T-cell (primary cell): Measurements from ENCODE around the gene NYAP2. TPM values are rescaled to one million over a fixed set of nuclear protein-coding genes. Genes with fewer than 3 reads are reported as not detected.

ENCODE experiments used
- ATAC-seq, 4 experiments: fragments of 200-7000 bp in 3 of 4; fragments of 150-1000 bp in 1 of 4; cut with Tn5 transposase; replicated peaks in 1 of 4; 1 replicate in 3 of 4; 2 replicates in 1 of 4; pipeline ENCODE4 v1.10.0; 2021; ENCODE audit warnings: moderate library complexity in 3 of 4, mild to moderate bottlenecking in 2 of 4, moderate number of reproducible peaks in 1 of 4
- CTCF ChIA-PET, 2 donors: fragments of 300-600 bp; sonication (Branson Sonifier 250); formaldehyde crosslinking; loops; one replicate each; lab custom pipeline; 2022; ENCODE audit warnings: antibody characterized with exemption in 2 of 2; lab: Charles Lee
- POLR2A ChIA-PET, 2 donors: fragments of 300-600 bp; sonication (Branson Sonifier 250); formaldehyde crosslinking; loops; one replicate each; lab custom pipeline; 2022; ENCODE audit warnings: antibody characterized with exemption in 2 of 2; lab: Charles Lee
- DNase-seq, 35 experiments: peaks; one replicate each; pipeline versions ENCODE4 v3.0.0 to v3.0.0-alpha.2; 2013 to 2023
- H3K27ac ChIP-seq: one replicate; pipeline ENCODE4 v1.5.1; 2013; ENCODE audit warnings: low read length
- H3K27me3 ChIP-seq, 2 experiments: replicated peaks in 1 of 2; 1 replicate in 1 of 2; 2 replicates in 1 of 2; pipeline versions ENCODE4 v1.6.1 to v1.7.0; 2013; ENCODE audit warnings: low read length in 1 of 2, mixed read lengths in 1 of 2; ENCODE audit not compliant: control insufficient read depth in 2 of 2, insufficient read depth in 2 of 2; ENCODE audit errors: extremely low read depth in 1 of 2
- H3K36me3 ChIP-seq, 2 donors: 1 replicate in 1 of 2; 2 replicates in 1 of 2; pipeline versions ENCODE4 v1.6.1 to v1.7.0; 2013; ENCODE audit warnings: low read length in 1 of 2; ENCODE audit not compliant: control insufficient read depth in 2 of 2, insufficient read depth in 1 of 2; ENCODE audit errors: extremely low read depth in 1 of 2
- H3K4me1 ChIP-seq, 2 experiments: 1 replicate in 1 of 2; 2 replicates in 1 of 2; pipeline versions ENCODE4 v1.6.1 to v1.7.0; 2013; ENCODE audit warnings: low read length in 2 of 2, mixed read lengths in 1 of 2; ENCODE audit not compliant: insufficient read depth in 2 of 2, control insufficient read depth in 1 of 2; ENCODE audit errors: extremely low read depth in 1 of 2
- H3K4me3 ChIP-seq, 2 donors: 1 replicate in 1 of 2; 2 replicates in 1 of 2; pipeline versions ENCODE4 v1.5.1 to v1.7.0; 2013; ENCODE audit warnings: mild to moderate bottlenecking in 2 of 2, low read length in 1 of 2, moderate library complexity in 1 of 2; ENCODE audit not compliant: control insufficient read depth in 1 of 2; ENCODE audit errors: extremely low read depth in 1 of 2
- H3K9me3 ChIP-seq: 2 replicates; pipeline ENCODE4 v1.7.0; 2013
- H3K27ac Mint-ChIP-seq, 2 donors: one replicate each; pipeline ENCODE4 v1.8.0; 2020 to 2021; ENCODE audit warnings: mild to moderate bottlenecking in 2 of 2, mixed read lengths in 2 of 2
- H3K27me3 Mint-ChIP-seq, 2 donors: one replicate each; pipeline ENCODE4 v1.8.0; 2021 to 2022; ENCODE audit warnings: mixed read lengths in 2 of 2
- H3K36me3 Mint-ChIP-seq: one replicate; pipeline ENCODE4 v1.8.0; 2021; ENCODE audit warnings: mixed read lengths
- H3K4me1 Mint-ChIP-seq, 3 donors: one replicate each; pipeline ENCODE4 v1.8.0; 2020 to 2022; ENCODE audit warnings: mixed read lengths in 3 of 3, mild to moderate bottlenecking in 1 of 3
- H3K4me3 Mint-ChIP-seq, 3 donors: one replicate each; pipeline ENCODE4 v1.8.0; 2020 to 2022; ENCODE audit warnings: mild to moderate bottlenecking in 3 of 3, mixed read lengths in 3 of 3, moderate library complexity in 3 of 3
- H3K9me3 Mint-ChIP-seq, 3 donors: one replicate each; pipeline ENCODE4 v1.8.0; 2020 to 2022; ENCODE audit warnings: mixed read lengths in 3 of 3
- WGBS: methylation state at CpG from one replicate; pipeline ENCODE4 v1.1.5; 2013; ENCODE audit warnings: missing lambda C conversion rate; ENCODE audit not compliant: insufficient coverage; 5-methylcytosine and 5-hydroxymethylcytosine counted together
- total RNA-seq, 35 experiments: library from RNA in 6 of 35; stranded (reverse) in 6 of 35; fragments of 120-200 nt in 1 of 35; gene quantifications; one replicate each; pipeline versions ENCODE4 v1.2.1 to v1.2.4 and lab custom pipeline; 2013 to 2026

NYAP2 gene
- total RNA-seq, 5 donors from 2014 or later (not counting 1 experiment from before 2014, with no cell fraction given): 0.06 to 0.15 TPM; not detected in 3

DNA sequence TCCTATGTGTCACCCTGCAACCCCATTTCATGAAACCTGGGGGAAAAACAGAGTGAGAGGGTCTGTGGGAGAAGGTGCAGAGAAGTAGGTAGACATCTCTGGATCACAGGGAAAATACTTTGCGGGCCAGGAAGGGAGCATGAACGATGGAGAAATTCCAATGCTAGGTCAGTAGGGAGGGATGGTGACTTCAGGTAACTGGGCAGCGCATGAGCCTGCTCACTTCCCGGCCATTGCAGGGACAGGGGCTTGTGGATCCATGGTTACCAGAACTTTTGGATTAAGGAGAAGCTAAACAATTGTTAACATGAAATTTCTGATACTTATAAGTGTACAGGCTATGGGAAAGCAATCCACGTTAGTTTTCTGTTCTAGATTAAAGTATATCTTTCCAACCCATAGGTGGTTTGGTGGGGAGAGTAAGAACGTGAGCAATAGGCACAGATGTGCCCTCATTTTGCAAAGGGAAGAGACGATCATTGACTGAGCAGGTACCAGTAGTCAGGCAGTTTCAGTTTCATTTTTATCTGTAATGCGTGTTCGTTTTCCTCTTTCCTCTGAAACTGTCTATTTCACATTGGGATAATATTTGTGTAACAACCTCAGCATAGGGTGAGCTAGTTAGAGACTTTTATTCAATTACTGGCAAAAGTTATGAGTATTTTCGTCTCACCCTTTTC lies 65.0 kb downstream of the NYAP2 start:
- ChIA-PET CTCF (no interaction called here), POLR2A (no interaction called here)
- no peaks in the 10 kb centered on the region for H3K27me3 ChIP-seq
- WGBS: 94% methylated on average over 3 of the region's 10 CpGs
- no peaks in the 10 kb centered on the region for H3K36me3 Mint-ChIP-seq
- peaks cover 0 to 8% of the 10 kb centered on the region in 2 experiments for H3K4me1 ChIP-seq
- peak overlapping the region; percentile 77 to 84 (median 78) for H3K4me3 Mint-ChIP-seq
- H3K36me3 ChIP-seq: no peaks in the 10 kb centered on the region
- DNase-seq (peak in 1 of 35 experiments; percentile 48), ATAC-seq (peak; percentile 68 to 87 (median 76))
- peak overlapping the region; percentile 48 for H3K27ac ChIP-seq
- H3K27ac Mint-ChIP-seq: peak overlapping the region; percentile 84 to 93
- peak overlapping the region; percentile 35 to 39 for H3K4me3 ChIP-seq
- H3K9me3 ChIP-seq: no peaks in the 10 kb centered on the region
- H3K9me3 Mint-ChIP-seq: peaks cover 0 to 5% (median 0%) of the 10 kb centered on the region in 3 donors
- peaks cover 0 to 10% of the 10 kb centered on the region in 2 donors for H3K27me3 Mint-ChIP-seq
- peaks cover 11 to 36% (median 21%) of the 10 kb centered on the region in 3 donors for H3K4me1 Mint-ChIP-seq

GRCh38 chr2:225465827-225466226 lies 66.3 kb downstream of the NYAP2 start:
- Histone ChIP-seq H3K36me3 (no peaks in the 10 kb centered on the region), H3K4me1 (peaks cover 0 to 8% of the 10 kb centered on the region in 2 experiments), H3K4me3 (no peak overlapping the region), H3K9me3 (no peaks in the 10 kb centered on the region), H3K27ac (no peak overlapping the region), H3K27me3 (no peaks in the 10 kb centered on the region)
- WGBS: 100% methylated on average over 3 of the region's 4 CpGs
- CTCF ChIA-PET: no interaction called here
- Mint-ChIP-seq H3K4me1 (peaks cover 11 to 36% (median 21%) of the 10 kb centered on the region in 3 donors), H3K27ac (peak overlapping the region in 1 of 2 donors; percentile 24), H3K36me3 (no peaks in the 10 kb centered on the region), H3K9me3 (peaks cover 0 to 5% (median 0%) of the 10 kb centered on the region in 3 donors), H3K4me3 (no peak overlapping the region), H3K27me3 (no peaks in the 10 kb centered on the region)
- DNase-seq (no peak), ATAC-seq (no peak)
- POLR2A ChIA-PET: no interaction called here

DNA sequence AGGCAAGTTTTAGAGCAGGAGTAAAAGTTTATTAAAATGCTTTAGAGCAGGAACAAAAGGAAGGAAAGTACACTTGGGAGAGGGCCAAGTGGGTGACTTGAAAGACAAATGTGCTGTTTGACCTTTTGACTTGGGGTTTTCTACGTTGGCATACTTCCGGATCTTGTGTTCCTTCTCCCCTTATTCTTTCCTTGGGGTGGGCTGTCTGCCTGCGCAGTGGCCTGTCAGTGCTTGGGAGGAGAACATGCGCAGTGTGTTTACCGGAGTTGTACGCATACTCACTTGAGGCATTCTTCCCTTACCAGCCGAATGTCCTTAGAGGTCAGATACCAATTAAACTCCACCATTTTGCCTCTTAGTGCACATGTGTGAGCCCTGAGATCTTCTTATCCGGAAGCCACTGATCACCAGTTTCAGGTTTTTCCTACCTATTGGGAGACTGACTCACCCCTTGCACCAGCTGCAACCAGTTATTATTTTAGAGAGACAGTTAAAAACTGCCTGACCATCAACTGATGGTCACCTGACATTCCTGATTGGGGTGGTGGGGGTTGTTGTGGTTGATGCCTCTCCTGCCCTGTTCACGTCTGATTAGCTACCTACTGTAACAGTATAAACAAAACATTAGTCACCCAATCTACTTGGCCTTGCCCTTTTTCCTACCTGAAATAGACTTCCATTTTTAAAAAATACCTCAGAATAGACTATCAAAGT lies 67.5 kb downstream of the NYAP2 start:
- peaks cover 11 to 36% (median 21%) of the 10 kb centered on the region in 3 donors for H3K4me1 Mint-ChIP-seq

GRCh38 chr2:225468131-225468530 lies 68.6 kb downstream of the NYAP2 start:
- H3K4me3 ChIP-seq: no peak overlapping the region
- ChIA-PET POLR2A (no interaction called here), CTCF (no interaction called here)
- no peaks in the 10 kb centered on the region for H3K27me3 ChIP-seq
- Mint-ChIP-seq H3K4me1 (peaks cover 11 to 34% (median 19%) of the 10 kb centered on the region in 3 donors), H3K27me3 (no peaks in the 10 kb centered on the region), H3K27ac (no peak overlapping the region), H3K4me3 (no peak overlapping the region), H3K9me3 (peaks cover 0 to 5% (median 0%) of the 10 kb centered on the region in 3 donors), H3K36me3 (no peaks in the 10 kb centered on the region)
- H3K36me3 ChIP-seq: no peaks in the 10 kb centered on the region
- peaks cover 0 to 8% of the 10 kb centered on the region in 2 experiments for H3K4me1 ChIP-seq
- DNase-seq (no peak), ATAC-seq (no peak)
- H3K27ac ChIP-seq: no peak overlapping the region
- WGBS: no CpG with 5 or more reads among the region's 2 CpGs
- H3K9me3 ChIP-seq: no peaks in the 10 kb centered on the region

More for the DNA sequence above, 67.5 kb downstream of the NYAP2 start:
- Histone ChIP-seq H3K36me3 (no peaks in the 10 kb centered on the region), H3K27me3 (no peaks in the 10 kb centered on the region), H3K9me3 (no peaks in the 10 kb centered on the region), H3K4me1 (peaks cover 0 to 8% of the 10 kb centered on the region in 2 experiments), H3K27ac (no peak overlapping the region), H3K4me3 (no peak overlapping the region)
- Mint-ChIP-seq H3K4me3 (no peak overlapping the region), H3K27me3 (no peaks in the 10 kb centered on the region), H3K36me3 (no peaks in the 10 kb centered on the region), H3K27ac (no peak overlapping the region), H3K9me3 (peaks cover 0 to 5% (median 0%) of the 10 kb centered on the region in 3 donors)
- DNase-seq (no peak), ATAC-seq (no peak)
- 100% methylated on average over 4 of the region's 9 CpGs for WGBS
- CTCF ChIA-PET: interaction anchor here in 1 of 2 donors (1.0 kb wide), 1 partner anchor 9 kb away, joined by 3 read pairs; no protein-coding TSS in a partner anchor
- POLR2A ChIA-PET: no interaction called here

GRCh38 chr2:225471039-225471438 lies 71.5 kb downstream of the NYAP2 start:
- POLR2A ChIA-PET: no interaction called here
- CTCF ChIA-PET: no interaction called here
- WGBS: no CpG with 5 or more reads among the region's 3 CpGs
- ATAC-seq (no peak), DNase-seq (no peak)
- H3K27me3 ChIP-seq: no peaks in the 10 kb centered on the region
- H3K9me3 ChIP-seq: no peaks in the 10 kb centered on the region
- no peaks in the 10 kb centered on the region for H3K36me3 ChIP-seq
- H3K9me3 Mint-ChIP-seq: peaks cover 0 to 10% (median 0%) of the 10 kb centered on the region in 3 donors
- no peak overlapping the region for H3K27ac ChIP-seq
- no peaks in the 10 kb centered on the region for H3K36me3 Mint-ChIP-seq
- H3K4me3 Mint-ChIP-seq: no peak overlapping the region
- H3K4me3 ChIP-seq: no peak overlapping the region
- H3K27ac Mint-ChIP-seq: no peak overlapping the region
- H3K4me1 ChIP-seq: no peaks in the 10 kb centered on the region
- H3K27me3 Mint-ChIP-seq: peaks cover 0 to 2% of the 10 kb centered on the region in 2 donors
- peaks cover 0 to 13% (median 2%) of the 10 kb centered on the region in 3 donors for H3K4me1 Mint-ChIP-seq

DNA sequence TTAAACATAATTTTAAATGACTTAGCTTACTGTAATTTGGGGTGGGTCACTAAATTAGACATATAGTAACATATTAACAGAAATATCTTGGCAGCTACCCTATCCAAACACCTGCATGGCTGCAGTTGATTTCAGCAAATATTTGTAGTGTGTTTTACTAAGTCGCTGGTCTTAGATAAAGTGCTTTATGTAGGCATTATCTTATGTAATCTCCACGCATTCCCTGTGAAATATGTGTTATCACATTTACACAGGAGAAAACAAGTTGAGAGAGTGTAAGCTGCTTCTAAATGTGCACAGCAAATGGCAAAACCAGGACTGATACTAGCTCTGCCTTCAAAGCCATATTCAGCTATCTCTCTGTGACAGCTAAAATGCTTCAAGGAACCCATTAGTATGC lies 72.0 kb downstream of the NYAP2 start:
- Mint-ChIP-seq H3K27ac (no peak overlapping the region), H3K27me3 (peaks cover 0 to 2% of the 10 kb centered on the region in 2 donors), H3K36me3 (no peaks in the 10 kb centered on the region), H3K4me1 (peaks cover 0 to 9% (median 2%) of the 10 kb centered on the region in 3 donors), H3K9me3 (peaks cover 0 to 10% (median 0%) of the 10 kb centered on the region in 3 donors), H3K4me3 (no peak overlapping the region)
- CTCF ChIA-PET: no interaction called here
- DNase-seq (no peak), ATAC-seq (no peak)
- H3K27me3 ChIP-seq: no peaks in the 10 kb centered on the region
- no peaks in the 10 kb centered on the region for H3K9me3 ChIP-seq
- no peak overlapping the region for H3K4me3 ChIP-seq
- WGBS: no CpG with 5 or more reads among the region's 2 CpGs
- POLR2A ChIA-PET: no interaction called here
- H3K27ac ChIP-seq: no peak overlapping the region
- H3K36me3 ChIP-seq: no peaks in the 10 kb centered on the region
- H3K4me1 ChIP-seq: no peaks in the 10 kb centered on the region
